Measurements from ENCODE around the gene CDC14A. TPM values are rescaled to one million over a fixed set of nuclear protein-coding genes. Genes with fewer than 3 reads are reported as not detected.

The CDC14A gene
- total and polyA plus RNA-seq, 2 of the 8 experiments (the other 6 are each of a cell fraction or from before 2014, with no cell fraction given) = 3.2 to 8.9 TPM

DNA sequence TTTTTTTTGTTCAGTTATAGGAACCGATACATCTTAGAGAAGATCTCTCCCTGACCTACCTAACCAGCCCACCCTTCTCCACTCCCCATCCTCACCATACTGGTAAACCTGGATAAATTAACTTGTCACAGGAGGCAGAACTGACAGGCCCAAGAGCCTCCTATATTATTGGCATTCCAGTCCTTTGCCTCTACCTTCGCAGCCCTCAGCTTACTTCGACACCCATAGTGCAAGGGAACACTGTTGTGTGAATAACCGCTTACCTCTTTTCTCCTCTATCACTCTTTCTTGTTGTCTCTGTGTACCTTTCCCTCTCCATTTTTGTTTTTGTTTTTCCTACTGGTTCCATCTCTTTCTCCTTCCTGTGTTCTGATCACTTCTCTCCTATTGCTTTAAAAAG is 58.7 kb downstream of the CDC14A start:
- Histone ChIP-seq H3K4me2 (ENCODE audit: insufficient read depth in 1 of 2, low read depth in 2 of 2, low read length in 2 of 2) (no peak overlapping the region), H3K36me3 (ENCODE audit: control insufficient read depth in 2 of 4, insufficient read depth in 4 of 4, low read length in 3 of 4) (no peaks in the 10 kb centered on the region), H3K23ac (ENCODE audit: insufficient read length) (no peak overlapping the region), H2AFZ (ENCODE audit: low read length) (no peak overlapping the region), H4K5ac (ENCODE audit: insufficient read length, low read depth, low read length) (no peak overlapping the region), H3K4me1 (replicated peaks in 1 of 4; ENCODE audit: control insufficient read depth in 3 of 4, insufficient read depth in 4 of 4, low read length in 3 of 4) (peaks cover 3 to 8% (median 3%) of the 10 kb centered on the region in 4 experiments; a peak in 6 of 7 replicates), H4K20me1 (replicated peaks in 1 of 2; ENCODE audit: control insufficient read depth in 1 of 2, insufficient read depth in 2 of 2, low read length in 2 of 2) (peaks cover 0 to 2% of the 10 kb centered on the region in 2 experiments), H2BK15ac (ENCODE audit: low read length) (no peak overlapping the region), H3K56ac (replicated peaks; ENCODE audit: insufficient read length, low read depth, low read length) (no peak overlapping the region), H4K91ac (replicated peaks; ENCODE audit: insufficient read length, low read length) (no peak overlapping the region), H2AK5ac (ENCODE audit: low read depth, low read length) (no peak overlapping the region), H3K27ac (ENCODE audit: low read depth, low read length) (no peak overlapping the region), H3K9ac (replicated peaks in 1 of 4; ENCODE audit: extremely low read depth in 1 of 4, low read depth in 3 of 4, low read length in 3 of 4) (no peak overlapping the region), H3K18ac (ENCODE audit: extremely low read depth, low read length) (no peak overlapping the region), H2BK5ac (ENCODE audit: low read depth, low read length) (no peak overlapping the region), H3K23me2 (ENCODE audit: low read depth, low read length) (no peaks in the 10 kb centered on the region; the same call in 1 of the 2 replicates), H3K27me3 (replicated peaks in 1 of 4; ENCODE audit: control insufficient read depth in 3 of 4, extremely low read depth in 1 of 4, insufficient read depth in 3 of 4, low read length in 3 of 4) (no peaks in the 10 kb centered on the region), H3K79me1 (ENCODE audit: low read depth, low read length) (no peaks in the 10 kb centered on the region), H2BK20ac (ENCODE audit: low read length) (no peak overlapping the region), H4K8ac (ENCODE audit: extremely low read depth, insufficient read depth, low read length) (no peak overlapping the region), H2BK12ac (ENCODE audit: low read depth, low read length) (no peak overlapping the region), H3K79me2 (ENCODE audit: control insufficient read depth in 1 of 2, insufficient read depth in 2 of 2, low read length in 2 of 2) (peaks cover 0 to 5% of the 10 kb centered on the region in 2 experiments; a peak in 1 of 4 replicates), H3K14ac (ENCODE audit: insufficient read length) (no peak overlapping the region), H3K9me3 (ENCODE audit: insufficient read depth in 2 of 2, low read depth in 1 of 2, low read length in 1 of 2) (no peaks in the 10 kb centered on the region), H2BK120ac (replicated peaks; ENCODE audit: low read depth, low read length) (no peak overlapping the region), H3K4me3 (ENCODE audit: extremely low read depth in 1 of 4, insufficient read depth in 2 of 4, low read depth in 3 of 4, low read length in 4 of 4) (no peak overlapping the region), H3K4ac (replicated peaks; ENCODE audit: insufficient read length, low read depth, low read length) (no peak overlapping the region)
- no peak for FAIRE-seq
- CTCF ChIA-PET (ENCODE audit: partially characterized antibody) = interaction anchor here (1.2 to 4.4 kb wide), 3 partner anchors 13 to 29 kb away, joined by 3 to 26 read pairs (median 3); no protein-coding TSS in a partner anchor
- POLR2A ChIA-PET (ENCODE audit: partially characterized antibody) = interaction anchor here (1.0 kb wide), 1 partner anchor 14 kb away, joined by 3 read pairs; no protein-coding TSS in a partner anchor
- WGBS, 2 experiments (ENCODE audit: extremely low coverage in 1 of 2, insufficient coverage in 1 of 2, insufficient read length in 1 of 2, insufficient replicate concordance in 2 of 2, low coverage in 1 of 2, low lambda C conversion rate in 2 of 2, missing lambda C conversion rate in 1 of 2) = 96% methylated on average over 4 of the region's 4 CpGs; no CpG with 5 or more reads in 1 of the 2 experiments
- DNase-seq (ENCODE audit: low read depth in 1 of 2, low spot score in 2 of 2) = no peak
- TF ChIP-seq FOSL1 (IDR thresholded peaks at IDR 0.05; ENCODE audit: insufficient read depth, low read depth, low read length) = no peak
- TF ChIP-seq CBX5 (IDR thresholded peaks at IDR 0.05; ENCODE audit: low read depth, low read length) = no peak
- no peak for TF ChIP-seq JUN (IDR thresholded peaks at IDR 0.05; ENCODE audit: low read depth, low read length)
- TF ChIP-seq SIX5 (IDR thresholded peaks at IDR 0.05; ENCODE audit: low read depth, low read length) = no peak
- no peak for TF ChIP-seq CHD1 (IDR thresholded peaks at IDR 0.05; ENCODE audit: low read depth, low read length)
- TF ChIP-seq, protein P1, sequence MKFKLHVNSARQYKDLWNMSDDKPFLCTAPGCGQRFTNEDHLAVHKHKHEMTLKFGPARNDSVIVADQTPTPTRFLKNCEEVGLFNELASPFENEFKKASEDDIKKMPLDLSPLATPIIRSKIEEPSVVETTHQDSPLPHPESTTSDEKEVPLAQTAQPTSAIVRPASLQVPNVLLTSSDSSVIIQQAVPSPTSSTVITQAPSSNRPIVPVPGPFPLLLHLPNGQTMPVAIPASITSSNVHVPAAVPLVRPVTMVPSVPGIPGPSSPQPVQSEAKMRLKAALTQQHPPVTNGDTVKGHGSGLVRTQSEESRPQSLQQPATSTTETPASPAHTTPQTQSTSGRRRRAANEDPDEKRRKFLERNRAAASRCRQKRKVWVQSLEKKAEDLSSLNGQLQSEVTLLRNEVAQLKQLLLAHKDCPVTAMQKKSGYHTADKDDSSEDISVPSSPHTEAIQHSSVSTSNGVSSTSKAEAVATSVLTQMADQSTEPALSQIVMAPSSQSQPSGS (IDR thresholded peaks at IDR 0.05; ENCODE audit: low read length) = no peak
- no peak for TF ChIP-seq SP1 (IDR thresholded peaks at IDR 0.05; ENCODE audit: low read depth, low read length)
- no peak for TF ChIP-seq TAF1 (IDR thresholded peaks at IDR 0.05; ENCODE audit: low read depth, low read length)
- TF ChIP-seq SAP30 (IDR thresholded peaks at IDR 0.05; ENCODE audit: insufficient read depth, insufficient replicate concordance, low read length) = no peak
- TF ChIP-seq CTBP2 (IDR thresholded peaks at IDR 0.05; ENCODE audit: borderline replicate concordance, insufficient read depth, insufficient read length, low read length) = no peak
- no peak for TF ChIP-seq RXRA (IDR thresholded peaks at IDR 0.05; ENCODE audit: insufficient read depth, low read depth, low read length)

Data from H1 (cell line).